Measurements from ENCODE around the gene ORC3. TPM values are rescaled to one million over a fixed set of nuclear protein-coding genes. Genes with fewer than 3 reads are reported as not detected.

The ORC3 gene
- total and polyA plus RNA-seq, 10 of the 15 experiments (the other 5 are each of a cell fraction or from before 2014, with no cell fraction given) = 27.2 to 76.3 (median 54.6) TPM

DNA sequence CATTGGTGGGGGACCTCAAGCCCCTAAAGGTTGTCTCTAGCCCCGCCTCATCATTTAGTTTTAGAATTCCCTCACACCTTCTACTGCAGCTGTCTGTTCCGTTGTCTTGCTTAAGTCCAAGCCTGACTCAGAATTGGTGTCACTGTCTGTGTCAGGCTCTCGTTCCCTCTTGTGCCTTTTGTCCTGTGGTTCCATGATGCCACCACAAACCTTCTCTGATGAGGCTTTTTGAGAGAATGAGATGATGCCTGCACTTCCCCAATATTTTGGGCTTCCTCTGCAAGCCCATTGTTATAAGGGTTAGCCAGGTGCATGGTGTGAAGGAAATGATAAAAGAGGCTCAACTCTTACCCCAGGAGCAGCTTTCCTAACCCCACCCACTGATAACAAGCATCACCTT, 120.2 kb downstream of the ORC3 start (continued):
- TF ChIP-seq, protein P1, sequence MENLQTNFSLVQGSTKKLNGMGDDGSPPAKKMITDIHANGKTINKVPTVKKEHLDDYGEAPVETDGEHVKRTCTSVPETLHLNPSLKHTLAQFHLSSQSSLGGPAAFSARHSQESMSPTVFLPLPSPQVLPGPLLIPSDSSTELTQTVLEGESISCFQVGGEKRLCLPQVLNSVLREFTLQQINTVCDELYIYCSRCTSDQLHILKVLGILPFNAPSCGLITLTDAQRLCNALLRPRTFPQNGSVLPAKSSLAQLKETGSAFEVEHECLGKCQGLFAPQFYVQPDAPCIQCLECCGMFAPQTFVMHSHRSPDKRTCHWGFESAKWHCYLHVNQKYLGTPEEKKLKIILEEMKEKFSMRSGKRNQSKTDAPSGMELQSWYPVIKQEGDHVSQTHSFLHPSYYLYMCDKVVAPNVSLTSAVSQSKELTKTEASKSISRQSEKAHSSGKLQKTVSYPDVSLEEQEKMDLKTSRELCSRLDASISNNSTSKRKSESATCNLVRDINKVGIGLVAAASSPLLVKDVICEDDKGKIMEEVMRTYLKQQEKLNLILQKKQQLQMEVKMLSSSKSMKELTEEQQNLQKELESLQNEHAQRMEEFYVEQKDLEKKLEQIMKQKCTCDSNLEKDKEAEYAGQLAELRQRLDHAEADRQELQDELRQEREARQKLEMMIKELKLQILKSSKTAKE (IDR thresholded peaks at IDR 0.05; ENCODE audit: low read depth, poor library complexity, severe bottlenecking) = no peak
- TF ChIP-seq ZBTB33 (IDR thresholded peaks at IDR 0.05) (no peak), BMI1 (IDR thresholded peaks at IDR 0.05; ENCODE audit: borderline replicate concordance) (no peak), ZNF24 (IDR thresholded peaks at IDR 0.05) (no peak), CBX5 (IDR thresholded peaks at IDR 0.05; ENCODE audit: low read depth) (no peak), CEBPB (IDR thresholded peaks at IDR 0.05; ENCODE audit: borderline replicate concordance in 1 of 2, low read depth in 2 of 2, low read length in 2 of 2) (no peak), CREM (IDR thresholded peaks at IDR 0.05; ENCODE audit: low read depth) (0 out of 2 replicates have a peak, but pooled peaks have one; percentile 23), TBL1XR1 (IDR thresholded peaks at IDR 0.05; ENCODE audit: low read depth, low read length) (no peak), NFYB (IDR thresholded peaks at IDR 0.05; ENCODE audit: insufficient read depth, low read depth, low read length) (peak; percentile 33; the same call in 1 of the 2 replicates), ZNF274 (IDR thresholded peaks at IDR 0.05; ENCODE audit: insufficient read depth, insufficient read length) (no peak), IRF3 (IDR thresholded peaks at IDR 0.05) (no peak), HDAC6 (IDR thresholded peaks at IDR 0.05; ENCODE audit: unreplicated experiment) (no peak), ETV6 (conservative IDR thresholded peaks at IDR 0.05 in 1 of 2, IDR thresholded peaks at IDR 0.05 in 1 of 2; ENCODE audit: borderline replicate concordance in 1 of 2, low read depth in 1 of 2) (0 out of 4 replicates have a peak, but pooled peaks of 1 of the 2 experiments have one; percentile 17), BRCA1 (IDR thresholded peaks at IDR 0.05; ENCODE audit: low read depth, low read length) (no peak), MYB (IDR thresholded peaks at IDR 0.05; ENCODE audit: borderline replicate concordance, low read depth, low read length) (no peak), CHD4 (IDR thresholded peaks at IDR 0.05) (no peak), FOS (IDR thresholded peaks at IDR 0.05; ENCODE audit: borderline replicate concordance, extremely low read depth, insufficient read length) (no peak), PAX8 (IDR thresholded peaks at IDR 0.05) (no peak), RAD51 (IDR thresholded peaks at IDR 0.05) (no peak), ASH2L (IDR thresholded peaks at IDR 0.05; ENCODE audit: borderline replicate concordance, low read depth) (no peak), EZH2 (IDR thresholded peaks at IDR 0.05; ENCODE audit: borderline replicate concordance, control insufficient read depth, low read depth, low read length) (no peak)
- TF ChIP-seq, protein P2, sequence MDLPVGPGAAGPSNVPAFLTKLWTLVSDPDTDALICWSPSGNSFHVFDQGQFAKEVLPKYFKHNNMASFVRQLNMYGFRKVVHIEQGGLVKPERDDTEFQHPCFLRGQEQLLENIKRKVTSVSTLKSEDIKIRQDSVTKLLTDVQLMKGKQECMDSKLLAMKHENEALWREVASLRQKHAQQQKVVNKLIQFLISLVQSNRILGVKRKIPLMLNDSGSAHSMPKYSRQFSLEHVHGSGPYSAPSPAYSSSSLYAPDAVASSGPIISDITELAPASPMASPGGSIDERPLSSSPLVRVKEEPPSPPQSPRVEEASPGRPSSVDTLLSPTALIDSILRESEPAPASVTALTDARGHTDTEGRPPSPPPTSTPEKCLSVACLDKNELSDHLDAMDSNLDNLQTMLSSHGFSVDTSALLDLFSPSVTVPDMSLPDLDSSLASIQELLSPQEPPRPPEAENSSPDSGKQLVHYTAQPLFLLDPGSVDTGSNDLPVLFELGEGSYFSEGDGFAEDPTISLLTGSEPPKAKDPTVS (IDR thresholded peaks at IDR 0.05; ENCODE audit: low read depth, low read length) = no peak
- TF ChIP-seq, protein P3, sequence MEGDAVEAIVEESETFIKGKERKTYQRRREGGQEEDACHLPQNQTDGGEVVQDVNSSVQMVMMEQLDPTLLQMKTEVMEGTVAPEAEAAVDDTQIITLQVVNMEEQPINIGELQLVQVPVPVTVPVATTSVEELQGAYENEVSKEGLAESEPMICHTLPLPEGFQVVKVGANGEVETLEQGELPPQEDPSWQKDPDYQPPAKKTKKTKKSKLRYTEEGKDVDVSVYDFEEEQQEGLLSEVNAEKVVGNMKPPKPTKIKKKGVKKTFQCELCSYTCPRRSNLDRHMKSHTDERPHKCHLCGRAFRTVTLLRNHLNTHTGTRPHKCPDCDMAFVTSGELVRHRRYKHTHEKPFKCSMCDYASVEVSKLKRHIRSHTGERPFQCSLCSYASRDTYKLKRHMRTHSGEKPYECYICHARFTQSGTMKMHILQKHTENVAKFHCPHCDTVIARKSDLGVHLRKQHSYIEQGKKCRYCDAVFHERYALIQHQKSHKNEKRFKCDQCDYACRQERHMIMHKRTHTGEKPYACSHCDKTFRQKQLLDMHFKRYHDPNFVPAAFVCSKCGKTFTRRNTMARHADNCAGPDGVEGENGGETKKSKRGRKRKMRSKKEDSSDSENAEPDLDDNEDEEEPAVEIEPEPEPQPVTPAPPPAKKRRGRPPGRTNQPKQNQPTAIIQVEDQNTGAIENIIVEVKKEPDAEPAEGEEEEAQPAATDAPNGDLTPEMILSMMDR (IDR thresholded peaks at IDR 0.05 in 2 of 3, conservative IDR thresholded peaks at IDR 0.05 in 1 of 3; ENCODE audit: control insufficient read depth in 2 of 3, extremely low read depth in 1 of 3, insufficient read depth in 1 of 3, low read depth in 3 of 3, low read length in 3 of 3) = no peak
